ENCODE measurements around the gene KIRREL1.

The KIRREL1 gene

GRCh38 chr1:158046715-158047510 lies 53.5 kb downstream of the KIRREL1 start:
- Histone ChIP-seq H3K4me3 (ENCODE audit: low read depth in 1 of 2, low read length in 1 of 2) (no peak overlapping the region), H3K36me3 (no peaks in the 10 kb centered on the region), H3K27ac (no peak overlapping the region), H3K9me3 (no peaks in the 10 kb centered on the region), H3K4me1 (ENCODE audit: control insufficient read depth in 1 of 2, insufficient read depth in 1 of 2, low read depth in 1 of 2, low read length in 1 of 2) (no peaks in the 10 kb centered on the region), H3K27me3 (no peaks in the 10 kb centered on the region)
- no peak for TF ChIP-seq CTCF (IDR thresholded peaks at IDR 0.05)

- no peaks in the 10 kb centered on the region for H3K36me3 ChIP-seq
- no peak for TF ChIP-seq CTCF (IDR thresholded peaks at IDR 0.05)
Observed at GRCh38 chr1:158048371-158049067, 55.1 kb downstream of the KIRREL1 start.

GRCh38 chr1:158049853-158050252 lies 56.4 kb downstream of the KIRREL1 start:
- no peaks in the 10 kb centered on the region for H3K27me3 ChIP-seq
- H3K36me3 ChIP-seq, result no peaks in the 10 kb centered on the region
- TF ChIP-seq CTCF (IDR thresholded peaks at IDR 0.05), result no peak
- no peak overlapping the region for H3K27ac ChIP-seq
- no peak overlapping the region for H3K4me3 ChIP-seq (ENCODE audit: low read depth in 1 of 2, low read length in 1 of 2)
- no peaks in the 10 kb centered on the region for H3K4me1 ChIP-seq (ENCODE audit: control insufficient read depth in 1 of 2, insufficient read depth in 1 of 2, low read depth in 1 of 2, low read length in 1 of 2)
- H3K9me3 ChIP-seq, result no peaks in the 10 kb centered on the region

More at GRCh38 chr1:158048371-158049067, 55.1 kb downstream of the KIRREL1 start:
- Histone ChIP-seq H3K27me3 (no peaks in the 10 kb centered on the region), H3K4me3 (ENCODE audit: low read depth in 1 of 2, low read length in 1 of 2) (no peak overlapping the region), H3K4me1 (ENCODE audit: control insufficient read depth in 1 of 2, insufficient read depth in 1 of 2, low read depth in 1 of 2, low read length in 1 of 2) (no peaks in the 10 kb centered on the region), H3K27ac (no peak overlapping the region), H3K9me3 (no peaks in the 10 kb centered on the region)

- Histone ChIP-seq H3K9me3 (no peaks in the 10 kb centered on the region), H3K36me3 (no peaks in the 10 kb centered on the region), H3K27me3 (no peaks in the 10 kb centered on the region), H3K27ac (no peak overlapping the region), H3K4me3 (ENCODE audit: low read depth in 1 of 2, low read length in 1 of 2) (no peak overlapping the region), H3K4me1 (ENCODE audit: control insufficient read depth in 1 of 2, insufficient read depth in 1 of 2, low read depth in 1 of 2, low read length in 1 of 2) (no peaks in the 10 kb centered on the region)
- no peak for TF ChIP-seq CTCF (IDR thresholded peaks at IDR 0.05)
Observed at GRCh38 chr1:158053276-158053675, 59.8 kb downstream of the KIRREL1 start.

GRCh38 chr1:158054721-158055120 lies 61.3 kb downstream of the KIRREL1 start:
- Histone ChIP-seq H3K27ac (no peak overlapping the region), H3K36me3 (no peaks in the 10 kb centered on the region), H3K4me1 (ENCODE audit: control insufficient read depth in 1 of 2, insufficient read depth in 1 of 2, low read depth in 1 of 2, low read length in 1 of 2) (no peaks in the 10 kb centered on the region), H3K9me3 (no peaks in the 10 kb centered on the region), H3K27me3 (no peaks in the 10 kb centered on the region), H3K4me3 (ENCODE audit: low read depth in 1 of 2, low read length in 1 of 2) (no peak overlapping the region)
- TF ChIP-seq CTCF (IDR thresholded peaks at IDR 0.05), result no peak

All from neutrophil (primary cell).